NOMO-1 treated with dmso at 0.1 percent for 144 hours (cell line): Measurements from ENCODE around the gene NPEPL1.

Experiments
- DNase-seq: peaks from one replicate; lab custom pipeline; 2025; ENCODE audit not compliant: unreplicated experiment; lab: John Stamatoyannopoulos, UW

The NPEPL1 gene

DNA sequence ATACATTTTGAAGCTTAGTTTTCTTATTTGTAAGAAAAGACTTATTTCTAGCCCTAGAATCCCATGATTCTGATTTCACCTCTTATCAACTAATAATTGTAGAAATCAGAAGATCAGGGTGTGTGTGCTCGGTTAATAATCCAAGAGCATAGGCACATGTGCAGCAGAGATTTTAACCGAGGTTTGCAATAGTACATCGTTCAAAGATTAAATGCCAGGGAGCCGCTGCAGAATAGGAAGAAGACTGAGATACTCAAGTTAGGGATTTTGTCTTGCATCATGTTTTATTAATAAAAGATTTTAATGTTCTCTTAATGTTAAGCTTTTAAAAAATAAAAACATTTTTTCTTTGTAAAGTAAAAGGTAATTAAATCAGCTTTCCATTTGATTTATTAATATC lies 34.6 kb upstream of the NPEPL1 start:
- no peak for DNase-seq

DNA sequence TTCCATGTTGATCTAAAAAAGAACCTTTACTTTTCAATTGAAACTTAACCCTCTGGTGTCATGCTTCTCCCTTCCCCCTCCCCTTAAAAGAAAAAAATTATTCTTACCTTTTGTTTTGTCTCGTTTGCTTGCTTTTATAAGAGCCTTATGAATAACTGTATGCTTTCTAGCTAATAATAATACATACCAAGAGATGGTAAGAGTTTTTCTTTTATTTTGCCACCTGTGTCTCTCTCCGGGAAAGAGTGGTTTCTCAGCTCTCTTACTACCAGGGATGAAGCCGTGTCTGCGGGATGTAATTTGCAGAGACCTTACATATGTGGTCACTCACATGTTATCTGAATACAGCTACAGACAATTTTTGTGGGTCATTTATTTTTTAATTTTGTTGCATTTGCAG lies 33.8 kb upstream of the NPEPL1 start:
- DNase-seq, result no peak

DNA sequence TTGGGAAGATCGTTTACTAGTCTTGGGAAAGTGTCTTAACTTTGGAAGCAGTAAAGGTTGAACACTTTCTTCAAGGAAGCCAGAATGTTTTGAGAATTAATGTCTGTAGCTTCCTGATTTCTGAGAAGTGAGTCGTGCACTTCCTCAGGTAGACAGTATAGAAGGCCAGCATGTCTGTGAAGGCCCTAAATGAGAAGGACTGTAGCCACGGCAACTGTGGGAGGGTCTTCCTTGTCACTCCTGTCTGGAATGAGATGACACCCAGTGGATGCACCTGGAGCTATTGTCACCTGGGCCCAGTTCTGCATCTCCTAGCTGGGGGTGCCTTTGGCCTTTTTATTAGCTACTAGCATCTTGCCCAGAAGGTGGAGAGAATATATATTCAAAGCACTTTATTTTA lies 32.8 kb upstream of the NPEPL1 start:
- no peak for DNase-seq

DNA sequence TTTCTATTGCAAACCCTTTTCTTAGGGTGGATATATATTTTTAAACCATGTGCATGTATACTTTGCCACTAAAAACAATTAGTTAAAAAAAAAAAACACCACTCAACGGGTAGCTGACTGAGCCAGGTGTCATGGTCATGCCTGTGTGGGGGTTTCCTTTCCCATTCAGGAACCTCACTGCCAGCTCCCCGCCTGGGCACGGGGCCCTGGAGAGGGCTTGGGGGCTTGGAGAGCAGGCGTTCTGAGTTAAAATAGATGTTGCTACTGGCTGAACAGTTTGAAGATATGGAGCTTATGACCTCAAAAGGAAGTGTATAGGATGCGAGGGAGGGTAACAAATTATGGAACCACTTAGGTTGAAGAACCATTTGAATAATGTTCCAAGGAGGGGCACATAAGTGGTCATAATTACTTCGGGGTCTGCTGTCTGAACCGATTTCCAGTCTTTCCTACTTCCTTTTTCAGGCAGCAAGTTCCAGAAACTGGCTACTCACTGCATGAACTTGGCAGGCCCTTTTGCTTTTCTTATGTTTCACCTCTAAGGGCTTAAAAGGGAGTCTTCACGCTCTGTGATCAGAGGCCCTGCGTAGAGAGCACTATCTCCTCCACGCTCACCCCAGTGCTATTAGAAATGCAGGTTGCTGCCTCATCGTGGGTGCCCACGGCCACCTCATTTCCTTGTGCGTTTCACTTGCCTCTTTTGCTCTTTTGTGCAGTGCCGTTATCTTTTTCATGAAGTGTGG lies 31.6 kb upstream of the NPEPL1 start:
- no peak for DNase-seq

DNA sequence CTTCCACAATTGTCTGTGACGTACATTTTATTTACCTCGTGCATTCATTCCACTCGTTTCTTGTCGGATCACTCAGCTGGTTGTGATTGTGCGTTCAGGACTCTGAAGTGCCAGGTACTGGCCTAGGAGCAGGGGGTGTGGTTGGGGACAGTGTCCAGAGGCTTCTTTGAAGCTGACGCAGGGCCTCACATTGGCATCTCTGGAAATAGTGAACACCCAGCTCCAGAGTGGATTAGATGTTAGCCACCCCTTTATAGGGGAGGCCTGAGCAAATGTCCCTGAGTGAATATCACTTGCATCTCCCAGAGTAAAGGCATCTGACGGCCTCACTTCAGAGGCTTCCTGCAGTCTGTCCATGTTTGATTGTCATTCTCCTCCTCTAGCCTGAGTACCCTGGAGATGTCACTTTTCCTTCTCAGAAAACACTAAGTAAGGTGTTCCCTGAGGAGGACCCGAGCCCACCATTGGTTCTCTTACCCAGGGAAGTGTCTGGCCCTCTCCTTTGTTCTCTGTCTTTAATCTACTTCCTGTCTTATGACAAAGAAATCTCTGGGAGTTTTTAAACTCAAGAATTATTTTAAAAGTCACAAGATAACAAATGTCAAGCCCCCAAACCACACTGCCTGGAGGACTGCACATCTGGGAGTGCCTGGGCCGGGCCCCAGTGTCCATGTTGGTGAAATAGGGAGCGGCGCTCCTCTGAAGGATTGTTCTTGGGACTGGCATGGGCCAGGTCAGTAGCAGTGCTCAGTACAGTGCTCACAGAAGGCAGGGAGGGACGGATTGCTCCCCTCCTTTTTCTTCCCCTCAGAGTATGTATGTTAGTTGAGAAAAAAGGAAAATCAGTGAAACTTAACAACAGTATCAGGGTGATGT lies 30.8 kb upstream of the NPEPL1 start:
- DNase-seq, result no peak

DNA sequence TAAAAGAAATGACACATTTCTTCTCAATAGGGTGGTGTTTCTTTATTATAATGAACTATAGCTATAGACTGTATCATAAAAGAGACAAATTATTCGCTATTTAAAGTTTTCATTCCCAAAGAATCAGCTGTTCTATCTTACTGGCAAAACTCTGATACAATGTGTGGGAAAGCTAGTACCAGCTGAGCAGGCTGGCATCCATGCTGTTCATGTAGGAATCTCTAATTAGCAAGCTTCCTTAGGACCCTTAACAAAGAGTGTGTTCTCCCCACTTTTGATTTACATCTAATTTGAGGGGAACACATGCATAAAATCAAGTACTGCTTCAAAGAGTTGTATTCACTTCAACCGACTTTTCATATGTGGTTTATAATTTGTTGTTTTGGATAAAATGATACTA lies 28.3 kb upstream of the NPEPL1 start:
- no peak for DNase-seq

DNA sequence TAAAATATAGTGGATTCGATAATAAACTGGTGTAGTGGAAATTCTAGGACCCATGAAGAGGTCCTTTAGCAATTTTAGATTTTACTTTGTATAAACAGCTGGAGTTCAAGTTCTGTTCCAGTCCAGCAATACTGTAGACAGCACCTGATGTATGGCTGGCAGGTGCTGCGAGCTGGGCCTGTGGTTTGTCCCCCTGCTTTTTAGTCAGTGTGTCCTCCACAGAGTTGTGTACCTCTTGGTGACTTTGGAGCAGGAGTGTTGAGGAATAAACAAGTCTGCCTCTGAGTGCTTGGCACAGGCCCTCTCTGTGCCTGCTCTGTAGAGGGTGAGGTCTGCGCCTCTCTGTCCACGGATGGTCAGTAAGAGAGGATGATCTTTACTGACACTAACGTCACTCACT lies 27.7 kb upstream of the NPEPL1 start:
- DNase-seq, result no peak

DNA sequence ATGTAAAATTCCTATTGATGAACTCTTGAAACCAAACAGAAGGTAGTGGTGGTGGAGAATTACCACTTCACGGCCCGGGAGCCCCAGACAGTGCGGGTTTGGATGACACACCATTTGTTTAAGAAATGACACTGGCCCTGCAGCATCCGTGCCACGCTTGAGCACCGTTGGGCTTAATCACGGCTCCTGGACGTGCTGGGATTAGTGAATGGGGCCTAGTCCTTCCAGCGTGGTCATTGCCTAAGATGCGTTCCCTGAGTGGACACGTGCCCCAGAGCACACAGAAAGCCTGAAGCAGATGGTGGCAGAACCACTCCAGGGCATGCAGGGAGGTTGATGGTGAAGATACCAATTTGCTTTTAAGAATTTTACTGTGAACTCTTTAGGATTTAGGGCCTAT lies 27.0 kb upstream of the NPEPL1 start:
- no peak for DNase-seq

DNA sequence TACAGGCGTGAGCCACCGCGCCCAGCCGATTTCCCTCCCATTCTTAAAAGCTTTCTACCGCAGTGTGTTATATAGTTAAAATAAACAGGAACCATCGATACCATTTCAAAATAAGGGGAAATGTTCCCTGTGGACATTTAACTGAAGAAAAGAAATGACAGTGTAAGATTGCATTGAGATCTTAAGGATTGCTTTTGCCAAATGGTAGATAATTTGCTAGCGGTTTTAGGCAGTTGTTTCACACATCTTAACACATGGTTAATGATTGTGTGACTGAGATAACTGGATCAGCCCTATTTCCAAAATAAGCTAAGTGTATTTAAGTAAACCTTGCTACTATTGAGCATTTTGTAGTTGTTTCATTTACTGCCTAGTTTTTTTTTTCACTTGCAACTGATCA lies 25.9 kb upstream of the NPEPL1 start:
- DNase-seq, result no peak

DNA sequence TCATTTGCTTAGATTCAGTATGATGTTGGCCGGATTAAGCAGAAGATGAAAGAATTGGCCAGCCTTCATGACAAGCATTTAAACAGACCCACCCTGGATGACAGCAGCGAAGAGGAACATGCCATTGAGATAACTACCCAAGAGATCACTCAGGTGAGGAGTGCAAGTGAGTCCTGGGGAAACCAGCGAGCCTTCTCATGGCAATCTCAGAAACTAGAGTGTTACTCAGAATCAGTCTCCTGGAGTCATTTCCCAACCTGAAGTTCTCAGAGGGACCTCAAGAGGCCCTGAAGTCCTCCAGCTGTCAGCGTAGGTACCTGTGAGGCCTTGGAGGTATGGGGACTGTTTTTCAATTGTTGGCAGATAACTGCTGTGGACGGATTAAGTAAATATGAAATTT lies 24.6 kb upstream of the NPEPL1 start:
- DNase-seq, result no peak

DNA sequence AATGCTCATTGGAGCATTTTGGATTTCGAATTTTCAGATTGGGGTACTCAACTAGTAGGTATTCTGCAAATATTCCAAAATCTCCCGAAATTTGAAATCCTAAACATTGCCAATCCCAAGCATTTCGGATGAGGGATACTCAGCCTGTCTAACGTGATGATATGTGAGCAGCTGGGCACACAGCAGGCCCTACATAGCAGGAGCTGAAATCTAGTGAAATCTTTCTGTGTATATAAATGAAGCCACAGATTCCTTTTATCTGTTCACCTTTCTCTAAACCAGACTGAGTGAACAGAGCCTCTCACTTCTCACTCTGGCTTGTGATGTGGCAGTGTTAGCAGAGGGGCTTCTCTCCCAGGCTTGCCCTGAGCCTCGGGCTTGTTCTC lies 23.7 kb upstream of the NPEPL1 start:
- DNase-seq, result no peak

DNA sequence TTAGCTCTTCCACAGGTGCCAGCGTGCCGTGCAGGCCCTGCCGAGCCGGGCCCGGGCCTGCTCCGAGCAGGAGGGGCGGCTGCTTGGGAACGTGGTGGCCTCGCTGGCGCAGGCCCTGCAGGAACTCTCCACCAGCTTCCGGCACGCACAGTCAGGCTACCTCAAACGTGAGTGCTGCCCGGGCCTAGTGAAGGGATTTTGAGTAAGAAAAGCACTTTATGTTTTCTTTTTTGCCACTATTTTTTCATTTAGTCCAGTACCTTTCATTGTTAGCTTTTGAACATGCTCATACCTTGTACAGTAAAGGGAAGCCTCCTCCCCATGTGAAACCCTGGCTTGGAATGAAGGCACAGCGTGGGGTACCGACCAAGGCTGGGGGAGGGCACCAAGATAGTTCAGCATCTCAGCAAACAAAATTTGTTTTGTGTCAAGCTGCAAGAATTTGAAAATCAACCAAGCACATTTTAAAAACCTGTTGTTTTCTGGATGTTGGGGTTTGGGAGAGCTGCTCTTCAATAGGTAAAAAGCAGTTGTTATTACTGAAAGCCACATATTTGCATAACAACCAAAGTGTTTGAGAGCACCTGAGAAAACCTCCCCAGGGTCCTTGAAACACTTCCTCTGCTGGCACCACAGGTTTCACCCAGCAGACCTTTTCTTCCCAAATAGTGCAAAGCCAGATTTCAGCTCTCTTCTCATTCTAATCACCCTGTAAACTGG lies 23.2 kb upstream of the NPEPL1 start:
- DNase-seq, result no peak

DNA sequence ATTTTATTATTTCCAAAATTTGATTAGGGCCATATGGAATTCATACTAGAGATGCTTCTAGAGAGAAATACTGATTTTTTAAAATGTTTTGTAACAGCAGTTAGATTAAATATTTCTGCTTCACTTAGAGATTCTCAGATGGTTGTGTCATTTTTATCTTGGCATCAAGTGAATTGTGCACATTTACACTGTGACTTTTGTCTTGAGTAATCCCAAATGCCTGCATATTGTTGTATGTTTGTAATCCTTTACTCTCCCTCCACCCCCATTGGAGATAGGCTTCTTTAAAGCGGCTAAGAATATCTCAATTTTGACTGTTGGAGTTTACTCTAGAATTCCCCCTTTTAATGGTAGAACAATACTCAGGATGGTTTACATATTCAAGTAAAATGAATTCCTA lies 22.5 kb upstream of the NPEPL1 start:
- DNase-seq, result no peak

DNA sequence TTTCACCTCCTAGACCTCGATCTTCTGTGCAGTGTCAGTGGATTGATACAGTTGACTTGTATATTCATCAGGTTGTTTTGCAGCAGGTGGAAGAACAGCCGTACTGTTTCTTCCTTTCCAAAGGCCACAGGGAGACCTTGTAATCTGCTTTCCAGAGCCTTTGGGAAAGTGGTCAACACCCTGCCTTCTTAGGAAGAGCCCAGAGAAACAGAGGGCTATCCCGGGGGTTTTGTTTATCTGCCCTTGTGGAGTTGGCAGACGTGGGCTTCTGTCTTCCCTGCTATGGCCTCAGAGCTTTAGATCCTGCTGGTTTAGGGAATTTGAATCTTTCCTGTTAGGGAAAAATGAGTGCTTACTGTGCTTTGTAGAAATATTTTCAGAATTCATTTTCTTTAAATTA lies 21.9 kb upstream of the NPEPL1 start:
- DNase-seq, result no peak

DNA sequence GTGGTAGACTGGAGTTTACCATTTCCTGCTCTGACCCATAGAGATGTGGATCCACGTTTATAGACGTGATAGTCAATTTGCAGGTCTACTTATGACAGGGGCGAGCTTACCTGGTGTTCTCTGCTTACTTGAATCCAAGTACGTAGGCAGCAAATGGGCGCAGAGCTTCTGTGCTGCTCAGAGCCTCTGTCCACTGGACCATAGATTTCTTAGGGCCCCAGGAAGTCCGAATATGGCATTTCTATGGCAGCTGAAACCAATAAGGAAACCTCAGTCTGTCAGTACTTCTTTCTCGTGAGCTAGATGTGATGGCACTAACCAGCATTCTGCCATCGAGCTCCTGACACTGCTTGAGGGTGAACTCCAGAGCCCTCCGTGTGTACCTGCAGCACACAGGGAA lies 19.5 kb upstream of the NPEPL1 start:
- no peak for DNase-seq

DNA sequence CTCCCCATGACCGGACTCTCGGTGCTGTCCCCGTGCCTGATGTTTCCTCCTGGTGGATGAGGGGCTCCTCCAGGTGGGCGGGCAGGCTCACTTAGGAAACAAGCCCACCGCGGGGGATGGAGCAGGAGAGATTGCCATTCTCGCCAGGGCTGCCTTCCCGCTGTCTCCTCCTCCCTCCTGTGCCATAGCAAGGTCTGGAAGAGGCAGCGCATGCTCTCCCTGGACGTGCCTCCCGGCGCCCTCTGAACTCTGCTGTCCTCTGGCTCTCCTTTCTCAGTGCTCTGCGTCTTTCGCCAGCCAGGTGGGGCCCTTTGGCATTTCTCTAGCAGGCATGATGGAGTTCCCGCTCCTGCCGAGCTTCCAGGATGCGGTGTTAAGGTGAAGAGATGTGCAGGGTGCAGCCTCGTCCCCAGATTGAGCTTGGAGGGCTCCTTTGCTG lies 17.4 kb upstream of the NPEPL1 start:
- DNase-seq, result no peak

DNA sequence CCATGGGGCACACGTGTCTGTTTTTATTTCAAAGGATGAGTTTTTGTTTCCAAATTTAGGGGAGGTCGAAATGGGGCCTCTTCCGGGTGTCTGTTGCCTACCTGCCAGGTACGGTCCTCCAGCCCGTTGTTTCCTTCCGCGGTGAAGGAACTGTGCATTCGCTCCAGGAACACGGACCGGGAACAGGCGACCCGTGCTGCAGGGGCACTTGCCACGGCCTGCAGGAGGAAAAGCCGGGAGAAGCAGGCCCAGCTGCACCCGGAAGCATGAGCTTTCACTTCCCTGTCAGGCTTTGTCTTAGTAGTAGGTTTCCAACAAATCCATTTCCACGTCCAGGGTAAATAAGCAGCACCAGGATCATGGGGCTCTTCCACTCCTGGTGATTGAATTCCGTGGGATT lies 17.0 kb upstream of the NPEPL1 start:
- DNase-seq, result no peak

DNA sequence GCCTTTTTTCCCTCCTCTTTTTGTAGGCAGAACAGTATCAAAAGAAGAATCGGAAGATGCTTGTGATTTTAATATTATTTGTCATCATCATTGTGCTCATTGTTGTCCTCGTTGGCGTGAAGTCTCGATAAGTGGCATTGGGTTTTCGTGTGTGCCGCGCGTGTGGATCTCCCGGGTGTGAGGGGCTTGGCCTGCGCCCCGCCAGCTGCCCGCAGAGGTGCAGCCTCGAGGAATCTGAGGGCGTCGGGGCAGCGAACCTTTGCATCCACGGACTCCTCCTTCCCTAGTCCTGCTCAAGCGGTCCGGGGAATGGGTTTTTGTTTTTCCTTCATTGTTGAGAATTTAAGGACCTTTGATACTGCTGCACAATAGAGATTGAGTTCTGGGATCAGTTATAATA lies 16.4 kb upstream of the NPEPL1 start:
- DNase-seq, result no peak

DNA sequence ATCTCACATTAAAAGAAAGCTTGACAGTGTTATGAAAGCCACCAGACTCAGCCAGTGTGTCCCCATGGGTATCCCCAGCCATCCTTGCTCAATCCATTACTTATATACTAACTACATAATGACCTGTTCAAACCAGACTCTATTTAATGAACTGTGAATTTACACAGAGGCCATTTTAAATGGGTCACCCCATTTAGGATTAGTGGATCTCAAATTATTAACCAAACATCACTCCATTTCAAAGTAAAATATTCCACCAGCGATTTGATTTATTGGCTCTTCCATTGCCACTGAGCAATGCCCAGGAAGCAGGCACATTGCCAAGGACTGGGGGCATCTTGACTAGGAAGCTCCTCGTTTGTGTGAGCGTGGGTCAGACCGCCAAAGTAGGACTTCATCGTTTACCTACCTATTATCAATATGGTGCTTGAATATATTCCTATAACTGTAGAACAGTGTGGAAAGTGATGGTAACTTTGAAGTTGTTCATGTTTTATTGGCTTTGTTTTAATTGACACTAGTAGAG lies 15.5 kb upstream of the NPEPL1 start:
- no peak for DNase-seq

DNA sequence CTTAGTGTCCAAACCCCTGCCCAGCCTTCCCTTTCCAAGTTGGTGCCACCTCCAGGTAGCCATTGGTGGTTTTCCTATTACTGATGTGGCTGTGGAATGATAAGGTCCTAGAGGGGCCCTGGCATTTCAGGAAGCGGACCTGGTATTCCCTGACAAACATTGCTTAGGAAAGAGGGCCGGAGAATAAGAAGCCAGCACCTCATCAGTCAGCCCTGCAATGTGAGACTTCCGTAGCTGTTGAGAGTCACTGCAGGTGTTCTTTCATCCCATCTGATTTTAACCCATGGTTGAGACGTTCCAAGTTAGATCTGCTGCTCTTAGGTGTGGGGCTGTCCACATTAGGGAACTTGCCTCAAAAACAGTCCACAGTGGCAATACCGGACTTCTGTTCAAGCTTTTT lies 14.8 kb upstream of the NPEPL1 start:
- no peak for DNase-seq

DNA sequence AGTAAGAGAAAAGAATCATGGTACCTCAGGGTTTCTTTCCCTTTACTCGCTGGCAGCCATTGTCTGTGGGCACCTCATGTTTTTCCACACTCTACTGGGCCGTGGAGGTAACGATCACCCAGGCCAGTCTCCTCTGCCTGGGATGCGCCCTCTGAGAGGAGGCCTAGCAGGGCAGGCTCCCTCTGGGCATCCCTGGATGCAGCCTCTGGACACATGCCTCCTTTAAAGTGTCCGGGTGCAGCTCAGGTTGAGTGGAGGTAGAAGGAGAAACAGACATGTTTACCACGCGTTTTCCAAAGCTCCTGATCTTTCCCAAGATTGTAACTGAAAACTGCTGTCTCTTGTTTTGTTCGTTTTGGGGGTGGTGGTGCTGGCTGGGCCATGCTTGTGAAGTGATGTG lies 13.8 kb upstream of the NPEPL1 start:
- DNase-seq, result no peak
